H1 (cell line): ENCODE data around the gene HCK. TPM values are rescaled to one million over a fixed set of nuclear protein-coding genes. Genes with fewer than 3 reads are reported as not detected.

Source experiments
- CTCF ChIA-PET: fragments of 300-600 bp; sonication (Branson Sonifier 250); formaldehyde crosslinking; loops from one replicate; lab custom pipeline; 2021; ENCODE audit not compliant: partially characterized antibody; lab: Charles Lee
- POLR2A ChIA-PET: fragments of 300-600 bp; sonication (Branson Sonifier 250); formaldehyde crosslinking; loops from one replicate; lab custom pipeline; 2021; ENCODE audit warnings: inconsistent platforms; ENCODE audit not compliant: partially characterized antibody; lab: Charles Lee
- DNase-seq, 2 experiments: peaks; one replicate each; pipeline versions ENCODE4 v3.0.0 to v3.0.0-alpha.2; 2010 to 2022; ENCODE audit warnings: low spot score in 2 of 2, low read depth in 1 of 2, mixed read lengths in 1 of 2
- FAIRE-seq: peaks from 2 replicates; lab custom pipeline; 2011; peaks lifted over from hg19 to GRCh38; lab: Jason Lieb, UNC
- H2AFZ ChIP-seq: 2 replicates; pipeline ENCODE4 v1.8.1; 2012; ENCODE audit warnings: low read length, inconsistent platforms
- H2AK5ac ChIP-seq: 2 replicates; pipeline ENCODE4 v1.6.1; 2013; ENCODE audit warnings: low read depth, low read length
- H2BK120ac ChIP-seq: replicated peaks from 2 replicates; pipeline ENCODE3; 2013; ENCODE audit warnings: low read depth, low read length, inconsistent platforms
- H2BK12ac ChIP-seq: 2 replicates; pipeline ENCODE4 v1.6.1; 2013; ENCODE audit warnings: low read depth, low read length
- H2BK15ac ChIP-seq: 2 replicates; pipeline ENCODE4 v1.6.1; 2013; ENCODE audit warnings: low read length
- H2BK20ac ChIP-seq: 2 replicates; pipeline ENCODE4 v1.6.1; 2013; ENCODE audit warnings: low read length
- H2BK5ac ChIP-seq: 2 replicates; pipeline ENCODE4 v1.6.1; 2013; ENCODE audit warnings: low read depth, low read length
- H3K14ac ChIP-seq: 2 replicates; pipeline ENCODE4 v1.6.1; 2013; ENCODE audit warnings: inconsistent platforms; ENCODE audit not compliant: insufficient read length
- H3K18ac ChIP-seq: 2 replicates; pipeline ENCODE4 v1.6.1; 2013; ENCODE audit warnings: low read length; ENCODE audit errors: extremely low read depth
- H3K23ac ChIP-seq: 2 replicates; pipeline ENCODE4 v1.6.1; 2013; ENCODE audit warnings: inconsistent platforms; ENCODE audit not compliant: insufficient read length
- H3K23me2 ChIP-seq: 2 replicates; pipeline ENCODE4 v1.6.1; 2013; ENCODE audit warnings: low read depth, low read length
- H3K27ac ChIP-seq: 2 replicates; pipeline ENCODE4 v1.6.1; 2011; ENCODE audit warnings: low read depth, low read length, inconsistent platforms
- H3K27me3 ChIP-seq, 4 experiments: replicated peaks in 1 of 4; 1 replicate in 1 of 4; 2 replicates in 3 of 4; pipeline versions ENCODE4 v1.6.1 to v1.8.1; 2011 to 2013; ENCODE audit warnings: low read length in 3 of 4, mild to moderate bottlenecking in 3 of 4, inconsistent platforms in 2 of 4, mixed read lengths in 2 of 4, moderate library complexity in 1 of 4; ENCODE audit not compliant: control insufficient read depth in 3 of 4, insufficient read depth in 3 of 4; ENCODE audit errors: extremely low read depth in 1 of 4
- H3K36me3 ChIP-seq, 4 experiments: 2 replicates each; pipeline versions ENCODE4 v1.6.1 to v1.8.1; 2011 to 2013; ENCODE audit warnings: mild to moderate bottlenecking in 4 of 4, low read length in 3 of 4, moderate library complexity in 2 of 4, control low read depth in 1 of 4, inconsistent platforms in 1 of 4; ENCODE audit not compliant: insufficient read depth in 4 of 4, control insufficient read depth in 2 of 4
- H3K4ac ChIP-seq: replicated peaks from 2 replicates; pipeline ENCODE3; 2013; ENCODE audit warnings: low read length, low read depth, mixed read lengths, inconsistent platforms; ENCODE audit not compliant: insufficient read length
- H3K4me1 ChIP-seq, 4 experiments: replicated peaks in 1 of 4; 1 replicate in 1 of 4; 2 replicates in 3 of 4; pipeline versions ENCODE4 v1.6.1 to v1.8.1; 2011 to 2013; ENCODE audit warnings: low read length in 3 of 4, inconsistent platforms in 2 of 4, mixed read lengths in 1 of 4; ENCODE audit not compliant: insufficient read depth in 4 of 4, control insufficient read depth in 3 of 4
- H3K4me2 ChIP-seq, 2 experiments: 2 replicates each; pipeline versions ENCODE4 v1.6.1 to v1.8.1; 2011 to 2013; ENCODE audit warnings: low read depth in 2 of 2, low read length in 2 of 2, control low read depth in 1 of 2, inconsistent platforms in 1 of 2, mild to moderate bottlenecking in 1 of 2; ENCODE audit not compliant: insufficient read depth in 1 of 2
- H3K4me3 ChIP-seq, 4 experiments: fragments of 200-600, 300-600 bp in 1 of 4; sonication (generic), shearing (Covaris generic), sonication (Bioruptor Twin) in 1 of 4; 2 replicates each; pipeline versions ENCODE4 v1.5.1 to v1.8.1; 2011 to 2016; ENCODE audit warnings: low read length in 4 of 4, low read depth in 3 of 4, control low read depth in 2 of 4, inconsistent platforms in 2 of 4, mild to moderate bottlenecking in 2 of 4, mixed read lengths in 1 of 4, moderate library complexity in 1 of 4; ENCODE audit not compliant: insufficient read depth in 2 of 4; ENCODE audit errors: extremely low read depth in 1 of 4
- H3K56ac ChIP-seq: replicated peaks from 2 replicates; pipeline ENCODE3; 2013; ENCODE audit warnings: low read depth, mild to moderate bottlenecking, mixed read lengths, low read length, inconsistent platforms; ENCODE audit not compliant: insufficient read length
- H3K79me1 ChIP-seq: 2 replicates; pipeline ENCODE4 v1.6.1; 2013; ENCODE audit warnings: low read depth, low read length, control low read depth
- H3K79me2 ChIP-seq, 2 experiments: 2 replicates each; pipeline versions ENCODE4 v1.6.1 to v1.8.1; 2012 to 2013; ENCODE audit warnings: low read length in 2 of 2, mild to moderate bottlenecking in 2 of 2, inconsistent platforms in 1 of 2; ENCODE audit not compliant: insufficient read depth in 2 of 2, control insufficient read depth in 1 of 2
- H3K9ac ChIP-seq, 4 experiments: replicated peaks in 1 of 4; 1 replicate in 1 of 4; 2 replicates in 3 of 4; pipeline versions ENCODE4 v1.6.1 to v1.8.1; 2011 to 2013; ENCODE audit warnings: low read depth in 3 of 4, low read length in 3 of 4, control low read depth in 2 of 4, mild to moderate bottlenecking in 2 of 4, moderate library complexity in 2 of 4, inconsistent platforms in 1 of 4; ENCODE audit errors: extremely low read depth in 1 of 4
- H3K9me3 ChIP-seq, 2 experiments: 2 replicates each; pipeline versions ENCODE4 v1.6.1 to v1.8.1; 2012 to 2013; ENCODE audit warnings: mild to moderate bottlenecking in 2 of 2, moderate library complexity in 2 of 2, control low read depth in 1 of 2, inconsistent platforms in 1 of 2, low read depth in 1 of 2, low read length in 1 of 2, mixed read lengths in 1 of 2; ENCODE audit not compliant: insufficient read depth in 2 of 2
- H4K20me1 ChIP-seq, 2 experiments: replicated peaks in 1 of 2; 2 replicates each; pipeline versions ENCODE3 to v1.8.1; 2011 to 2013; ENCODE audit warnings: inconsistent platforms in 2 of 2, low read length in 2 of 2, mild to moderate bottlenecking in 1 of 2; ENCODE audit not compliant: insufficient read depth in 2 of 2, control insufficient read depth in 1 of 2
- H4K5ac ChIP-seq: 2 replicates; pipeline ENCODE4 v1.6.1; 2013; ENCODE audit warnings: low read length, low read depth, mixed read lengths, inconsistent platforms; ENCODE audit not compliant: insufficient read length
- H4K8ac ChIP-seq: 2 replicates; pipeline ENCODE4 v1.8.0; 2013; ENCODE audit warnings: mild to moderate bottlenecking, moderate library complexity, low read length, inconsistent platforms; ENCODE audit not compliant: insufficient read depth; ENCODE audit errors: extremely low read depth
- H4K91ac ChIP-seq: replicated peaks from 2 replicates; pipeline ENCODE3; 2013; ENCODE audit warnings: low read length, mixed read lengths, inconsistent platforms; ENCODE audit not compliant: insufficient read length
- BACH1 ChIP-seq: IDR thresholded peaks from 2 replicates; pipeline ENCODE4 v1.6.1; 2012; ENCODE audit warnings: low read length, improper control_type of control experiment
- JUND ChIP-seq: IDR thresholded peaks from 2 replicates; pipeline ENCODE4 v1.6.1; 2011; ENCODE audit warnings: mild to moderate bottlenecking, improper control_type of control experiment, low read length
- POU5F1 ChIP-seq: IDR thresholded peaks from 2 replicates; pipeline ENCODE4 v1.6.1; 2011; ENCODE audit warnings: low read depth, mild to moderate bottlenecking, low read length, moderate library complexity
- SP1 ChIP-seq: IDR thresholded peaks from 2 replicates; pipeline ENCODE4 v1.6.1; 2011; ENCODE audit warnings: low read depth, low read length
- USF2 ChIP-seq: IDR thresholded peaks from 2 replicates; pipeline ENCODE4 v1.6.1; 2011; ENCODE audit warnings: low read length, improper control_type of control experiment
- WGBS, 2 experiments: shearing (Covaris generic) in 1 of 2; methylation state at CpG; one replicate each; pipeline versions ENCODE4 v1.1.6 to v1.1.7; 2013 to 2015; ENCODE audit warnings: low lambda C conversion rate in 2 of 2, mixed read lengths in 2 of 2, inconsistent platforms in 1 of 2, low coverage in 1 of 2, missing lambda C conversion rate in 1 of 2; ENCODE audit not compliant: insufficient replicate concordance in 2 of 2, insufficient coverage in 1 of 2, insufficient read length in 1 of 2; ENCODE audit errors: extremely low coverage in 1 of 2, missing lambda C conversion rate in 1 of 2; 5-methylcytosine and 5-hydroxymethylcytosine counted together
- polyA plus RNA-seq, 7 experiments: library from polyadenylated mRNA; depleted of rRNA in 3 of 7; stranded (reverse) in 5 of 7; unstranded in 2 of 7; fragments of >200 nt in 5 of 7; fragments of 200-250 nt in 2 of 7; gene quantifications; 1 replicate in 5 of 7; 2 replicates in 1 of 7; 4 replicates in 1 of 7; pipeline versions ENCODE4 v1.2.1 to v1.2.3, GENCODE V29; 2011 to 2013; ENCODE audit warnings: missing spikeins in 2 of 7, mixed read lengths in 2 of 7
- total RNA-seq: library from RNA; stranded (reverse); fragmentation: NEBNext Ultra II Directional; extraction: Animal tissue kit (Norgen Biotek cat#: 25700); gene quantifications from 2 replicates; pipeline ENCODE4 v1.2.1, GENCODE V29; 2021

Gene HCK
- total and polyA plus RNA-seq, 2 of the 8 experiments (the other 6 are each of a cell fraction or from before 2014, with no cell fraction given) = 0.37 to 4.3 TPM

- no peak overlapping the region for H4K91ac ChIP-seq
- peaks cover 0 to 1% of the 10 kb centered on the region in 2 experiments for H4K20me1 ChIP-seq
- no peak overlapping the region for H2AK5ac ChIP-seq
- H3K18ac ChIP-seq = no peak overlapping the region
- FAIRE-seq (no peak), DNase-seq (no peak)
- no peaks in the 10 kb centered on the region; a peak in 1 of 7 replicates for H3K27me3 ChIP-seq
- no peak overlapping the region for H3K27ac ChIP-seq
- H2BK15ac ChIP-seq = no peak overlapping the region
- H3K14ac ChIP-seq = no peak overlapping the region
- no peak overlapping the region for H3K9ac ChIP-seq
- H2BK5ac ChIP-seq = no peak overlapping the region
- TF ChIP-seq POU5F1 (no peak), USF2 (no peak), JUND (no peak), BACH1 (no peak), SP1 (no peak)
- peaks cover 2% of the 10 kb centered on the region; the same call in 1 of the 2 replicates for H3K79me1 ChIP-seq
- H3K4me2 ChIP-seq = no peak overlapping the region
- no peak overlapping the region for H3K4ac ChIP-seq
- H3K79me2 ChIP-seq = no peaks in the 10 kb centered on the region
- H3K23me2 ChIP-seq = no peaks in the 10 kb centered on the region
- H4K5ac ChIP-seq = no peak overlapping the region
- H4K8ac ChIP-seq = no peak overlapping the region
- H2AFZ ChIP-seq = no peak overlapping the region
- H3K4me1 ChIP-seq = no peaks in the 10 kb centered on the region
- no peak overlapping the region for H3K4me3 ChIP-seq
- no peak overlapping the region for H3K23ac ChIP-seq
- no peaks in the 10 kb centered on the region for H3K9me3 ChIP-seq
- H2BK120ac ChIP-seq = no peak overlapping the region
- H3K56ac ChIP-seq = no peak overlapping the region
- CTCF ChIA-PET = no interaction called here
- POLR2A ChIA-PET = interaction anchor here (0.5 kb wide), 1 partner anchor 146 kb away, joined by 3 read pairs; no protein-coding TSS in a partner anchor
- no peak overlapping the region for H2BK20ac ChIP-seq
- H2BK12ac ChIP-seq = no peak overlapping the region
- H3K36me3 ChIP-seq = peaks cover 33 to 48% (median 41%) of the 10 kb centered on the region in 4 experiments
- 95% methylated on average over 8 of the region's 8 CpGs; no CpG with 5 or more reads in 1 of the 2 experiments for WGBS, 2 experiments
These were observed 86.9 kb downstream of the HCK start for GRCh38 chr20:32138921-32139320.
